NCI-H345 (cell line): ENCODE results near the gene EXD3.

ENCODE experiments used
- DNase-seq: peaks from one replicate; lab custom pipeline; 2025; lab: John Stamatoyannopoulos, UW

The EXD3 gene

GRCh38 chr9:137447722-137448601, 25.0 kb upstream of the EXD3 start:
- DNase-seq = no peak

GRCh38 chr9:137446851-137447471, 24.0 kb upstream of the EXD3 start:
- no peak for DNase-seq

GRCh38 chr9:137445930-137446431, 23.0 kb upstream of the EXD3 start:
- DNase-seq = peak; percentile 52

GRCh38 chr9:137445275-137445807, 22.4 kb upstream of the EXD3 start:
- peak; percentile 82 for DNase-seq

- DNase-seq = no peak
Observed at GRCh38 chr9:137444106-137444790, 21.3 kb upstream of the EXD3 start.

- DNase-seq = no peak
Observed at GRCh38 chr9:137441935-137442321, 19.0 kb upstream of the EXD3 start.

GRCh38 chr9:137441289-137441934, 18.4 kb upstream of the EXD3 start, which contains the start of gene ENTPD8:
TSS of gene ENTPD8 (minus strand) at chr9:137441357. CDS start at chr9:137438285, 3,072 bp downstream.
- DNase-seq = peak; percentile 86

- no peak for DNase-seq
Observed at GRCh38 chr9:137439158-137439714, 16.3 kb upstream of the EXD3 start.

- no peak for DNase-seq
Observed at GRCh38 chr9:137438591-137439157, 15.7 kb upstream of the EXD3 start.

- DNase-seq = no peak
Observed at GRCh38 chr9:137437691-137438590, 15.0 kb upstream of the EXD3 start.

GRCh38 chr9:137436761-137437600, 14.0 kb upstream of the EXD3 start:
- DNase-seq = no peak

GRCh38 chr9:137435980-137436760, 13.2 kb upstream of the EXD3 start:
- DNase-seq = no peak

GRCh38 chr9:137435381-137435891, 12.5 kb upstream of the EXD3 start:
- DNase-seq = no peak

- no peak for DNase-seq
Observed at GRCh38 chr9:137434498-137435380, 11.8 kb upstream of the EXD3 start.

GRCh38 chr9:137433916-137434431, 11.0 kb upstream of the EXD3 start:
- DNase-seq = no peak

- DNase-seq = no peak
Observed at GRCh38 chr9:137433349-137433915, 10.5 kb upstream of the EXD3 start.
